HG03108 (cell line): ENCODE data around the gene SLC9A3.
"Not testable (repeated sequence)": the region's sequence is repeated elsewhere in the genome, so short reads cannot be mapped to it uniquely, and the experiment has no call there.

ENCODE experiments used
- ATAC-seq: cut with Tn5 transposase; IDR thresholded peaks from one replicate; pipeline ENCODE4 v1.9.1; 2021; ENCODE audit warnings: moderate library complexity; ENCODE audit not compliant: unreplicated experiment

The SLC9A3 gene

GRCh38 chr5:524234-524972 lies at the start of gene SLC9A3:
Gene SLC9A3, minus strand, starts transcription at chr5:524449.
- ATAC-seq: no peak

- ATAC-seq: no peak
Observed at GRCh38 chr5:573976-574375, 49.7 kb upstream of the SLC9A3 start.

- ATAC-seq: no peak
Observed at GRCh38 chr5:573206-573605, 49.0 kb upstream of the SLC9A3 start.

- no peak for ATAC-seq
Observed at GRCh38 chr5:572398-573019, 48.3 kb upstream of the SLC9A3 start.

- ATAC-seq: no peak
Observed at GRCh38 chr5:571791-572190, 47.5 kb upstream of the SLC9A3 start.

- ATAC-seq: no peak
Observed at GRCh38 chr5:570886-571285, 46.6 kb upstream of the SLC9A3 start.

GRCh38 chr5:570446-570845 lies 46.2 kb upstream of the SLC9A3 start:
- no peak for ATAC-seq

GRCh38 chr5:569868-570361 lies 45.7 kb upstream of the SLC9A3 start:
- ATAC-seq: no peak

- no peak for ATAC-seq
Observed at GRCh38 chr5:569358-569867, 45.2 kb upstream of the SLC9A3 start.

GRCh38 chr5:568809-569208 lies 44.6 kb upstream of the SLC9A3 start:
- no peak for ATAC-seq

- no peak for ATAC-seq
Observed at GRCh38 chr5:568061-568781, 44.0 kb upstream of the SLC9A3 start.

GRCh38 chr5:567664-568060 lies 43.4 kb upstream of the SLC9A3 start:
- no peak for ATAC-seq

GRCh38 chr5:566636-567309 lies 42.5 kb upstream of the SLC9A3 start:
- ATAC-seq: no peak

- ATAC-seq: no peak
Observed at GRCh38 chr5:565782-566440, 41.7 kb upstream of the SLC9A3 start.

- no peak for ATAC-seq
Observed at GRCh38 chr5:561408-561807, 37.2 kb upstream of the SLC9A3 start.

GRCh38 chr5:560792-561166 lies 36.5 kb upstream of the SLC9A3 start:
- no peak for ATAC-seq

GRCh38 chr5:558871-559503 lies 34.7 kb upstream of the SLC9A3 start:
- no peak for ATAC-seq

GRCh38 chr5:558326-558725 lies 34.1 kb upstream of the SLC9A3 start:
- ATAC-seq: no peak

- ATAC-seq: not testable (repeated sequence)
Observed at GRCh38 chr5:557917-558316, 33.7 kb upstream of the SLC9A3 start.

GRCh38 chr5:556909-557441 lies 32.7 kb upstream of the SLC9A3 start:
- no peak for ATAC-seq
